Panc1 (cell line): ENCODE data around the gene ABCF2.

Experiments used
- CTCF ChIP-seq: fragments of 450-650 bp; IDR thresholded peaks from 2 replicates; pipeline ENCODE4 v1.5.1; 2017; ENCODE audit warnings: mild to moderate bottlenecking
- POLR2AphosphoS5 ChIP-seq: IDR thresholded peaks from 2 replicates; pipeline ENCODE4 v1.6.1; 2012; ENCODE audit warnings: mild to moderate bottlenecking, low read depth, low read length, moderate library complexity

- no peak for TF ChIP-seq CTCF
- TF ChIP-seq POLR2AphosphoS5 = no peak
Observed at GRCh38 chr7:151193203-151193978, 33.6 kb downstream of the ABCF2 start.
